Bone marrow (tissue), 2 donors: ENCODE measurements around the gene SERTAD2.

Experiments used
- DNase-seq, 2 donors: peaks; one replicate each; lab custom pipeline; 2025; lab: John Stamatoyannopoulos, UW

Gene SERTAD2

DNA sequence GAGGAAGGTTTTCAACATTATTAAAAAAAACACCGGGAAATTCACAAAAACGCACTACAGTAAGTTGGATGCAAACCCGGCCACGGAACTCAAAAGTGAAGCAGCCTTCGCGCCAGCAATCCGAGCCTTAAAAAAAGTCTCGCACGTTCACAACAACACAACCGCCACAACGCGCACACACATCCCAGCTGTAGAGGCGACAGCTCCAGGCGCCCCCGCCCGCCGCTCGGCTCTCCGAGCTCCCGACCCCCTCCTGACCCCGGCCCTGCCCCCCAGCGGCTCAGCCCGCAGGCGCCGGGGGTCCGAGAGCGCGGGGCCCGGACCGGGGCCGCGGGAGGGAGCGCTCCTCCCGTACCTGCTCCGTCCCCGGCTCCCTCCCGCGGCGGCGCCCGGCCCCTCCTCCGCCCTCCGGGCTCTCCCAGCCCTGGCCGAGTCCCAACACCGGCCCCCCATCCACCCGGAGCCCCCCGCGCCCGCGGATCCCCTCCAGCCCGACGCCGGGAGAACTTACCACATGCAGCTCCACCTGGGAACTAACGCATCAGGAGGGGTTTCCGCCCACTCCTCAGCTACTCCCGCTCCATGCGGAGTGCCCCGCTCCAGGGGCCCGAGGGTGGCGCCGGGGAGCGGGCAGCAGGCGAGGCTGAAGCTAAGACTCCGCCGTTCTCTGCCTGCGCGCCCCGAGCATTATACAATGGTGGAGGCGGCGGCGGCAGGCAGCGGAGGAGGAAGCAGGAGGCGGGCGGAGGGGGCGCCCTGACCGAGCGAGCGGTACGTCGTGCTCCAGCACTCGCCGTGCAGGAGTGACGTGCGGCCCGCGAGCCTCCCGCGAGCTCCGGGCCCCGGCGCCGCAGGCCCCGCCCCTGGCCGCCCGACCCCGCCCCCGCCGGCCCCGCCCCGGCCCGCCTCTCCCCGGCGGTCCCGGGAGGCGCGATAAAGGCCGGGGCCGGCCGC lies at the start of gene SERTAD2:
Gene SERTAD2 (minus strand): TSS at position 805 of the 954 bp plus-strand sequence. CDS start 17,042 bp downstream, outside the sequence.
- DNase-seq: peak; percentile 72 to 91

- no peak for DNase-seq
These were observed 46.6 kb upstream of the SERTAD2 start for GRCh38 chr2:64700133-64700809.

DNA sequence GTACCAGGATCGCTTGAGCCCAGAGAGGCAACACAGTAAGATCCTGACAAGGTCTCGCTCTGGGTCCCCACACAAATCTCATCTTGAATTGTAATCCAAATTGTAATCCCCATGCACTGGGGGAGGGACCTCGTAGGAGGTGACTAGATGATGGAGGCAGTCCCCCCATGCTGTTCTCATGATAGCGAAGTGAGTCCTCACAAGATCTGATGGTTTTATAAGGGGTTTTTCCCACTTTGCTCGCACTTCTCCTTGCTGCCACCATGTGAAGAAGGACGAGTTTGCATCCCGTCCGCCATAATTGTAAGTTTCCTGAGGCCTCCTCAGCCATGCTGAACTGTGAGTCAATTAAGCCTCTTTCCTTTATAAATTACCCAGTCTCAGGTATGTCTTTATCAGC lies 46.0 kb upstream of the SERTAD2 start:
- no peak for DNase-seq

- DNase-seq: peak in 1 of 2 donors; percentile 72
These were observed 45.1 kb upstream of the SERTAD2 start for GRCh38 chr2:64698668-64699444.

DNA sequence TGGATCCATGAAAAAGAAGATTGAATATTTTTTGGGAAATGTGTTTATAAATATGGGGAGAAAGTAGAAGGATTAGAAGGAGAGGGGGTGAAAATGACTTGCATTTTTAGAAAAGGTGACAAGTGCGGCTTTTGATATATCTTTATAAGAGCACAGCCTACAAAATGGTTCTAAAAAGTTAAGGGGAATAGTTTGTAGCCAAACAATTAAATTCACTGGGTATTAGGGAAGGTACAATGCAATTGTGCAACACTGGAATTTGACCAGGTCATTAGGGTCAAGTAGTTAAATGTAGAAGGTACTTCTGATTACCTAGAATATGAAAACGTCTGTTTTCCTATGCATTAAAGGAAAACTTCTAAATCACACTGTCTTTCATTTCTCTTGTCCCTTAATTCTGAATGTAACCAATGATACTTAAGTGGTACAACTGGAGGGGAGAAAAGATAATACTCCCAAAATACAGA lies 44.5 kb upstream of the SERTAD2 start:
- DNase-seq: no peak

GRCh38 chr2:64697297-64698176 lies 43.8 kb upstream of the SERTAD2 start:
- DNase-seq: no peak

DNA sequence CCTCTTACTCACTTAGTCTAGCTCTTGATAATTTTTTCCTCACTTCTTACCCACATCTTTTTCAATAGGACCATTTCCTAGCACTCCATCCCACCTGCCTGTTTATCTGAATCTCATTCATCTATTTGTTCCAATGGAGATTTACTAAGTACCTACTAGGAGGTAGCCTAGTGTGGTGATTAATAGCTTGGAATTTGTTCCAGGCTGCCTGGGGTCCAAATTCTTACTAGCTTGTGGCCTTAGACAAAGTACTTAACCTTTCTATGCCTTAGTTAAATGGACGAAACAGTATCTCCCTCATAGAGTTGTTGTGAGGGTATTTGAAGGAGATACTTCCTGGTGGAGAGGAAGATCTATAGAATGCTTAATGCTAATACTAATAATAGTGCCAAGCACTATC lies 42.9 kb upstream of the SERTAD2 start:
- DNase-seq: no peak

- DNase-seq: peak in 1 of 2 donors; percentile 80
These were observed 42.1 kb upstream of the SERTAD2 start for GRCh38 chr2:64695721-64696261.

DNA sequence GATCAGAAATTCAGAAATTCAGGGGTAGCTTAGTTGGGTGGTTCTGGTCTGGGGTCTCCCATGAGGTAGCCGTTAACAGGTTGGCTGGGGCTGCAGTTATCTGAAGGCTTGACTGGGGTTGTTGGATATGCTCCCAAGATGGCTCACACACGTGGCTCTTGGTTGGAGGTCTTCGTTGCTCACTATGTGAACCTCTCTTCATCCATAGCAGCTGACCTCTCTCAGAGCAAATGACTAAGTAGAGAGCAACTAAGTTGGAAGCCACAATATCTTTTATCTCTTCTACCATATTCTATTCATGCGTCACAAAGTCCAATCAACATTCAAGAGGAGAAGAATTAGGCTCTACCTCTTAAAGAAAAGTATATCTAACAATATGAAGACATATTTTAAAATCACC lies 38.7 kb upstream of the SERTAD2 start:
- DNase-seq: no peak

DNA sequence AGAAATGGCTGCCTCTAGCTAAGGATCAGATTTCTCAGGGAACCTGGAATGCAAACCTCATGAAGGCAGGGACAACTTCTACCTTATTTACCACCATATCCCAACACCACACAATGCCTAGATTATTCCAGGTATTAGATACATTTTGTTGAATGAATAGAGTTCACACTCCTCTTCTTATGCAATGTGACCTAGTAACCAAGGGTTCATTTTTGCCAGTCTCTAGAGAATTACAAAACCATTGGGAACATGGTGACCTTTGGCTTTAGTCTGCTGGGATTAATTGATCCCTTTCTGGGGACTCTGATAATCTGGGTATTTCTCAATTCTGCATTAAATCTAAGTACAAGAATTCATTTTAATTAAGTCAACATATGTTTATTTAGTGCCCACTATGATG lies 35.2 kb upstream of the SERTAD2 start:
- DNase-seq: no peak

DNA sequence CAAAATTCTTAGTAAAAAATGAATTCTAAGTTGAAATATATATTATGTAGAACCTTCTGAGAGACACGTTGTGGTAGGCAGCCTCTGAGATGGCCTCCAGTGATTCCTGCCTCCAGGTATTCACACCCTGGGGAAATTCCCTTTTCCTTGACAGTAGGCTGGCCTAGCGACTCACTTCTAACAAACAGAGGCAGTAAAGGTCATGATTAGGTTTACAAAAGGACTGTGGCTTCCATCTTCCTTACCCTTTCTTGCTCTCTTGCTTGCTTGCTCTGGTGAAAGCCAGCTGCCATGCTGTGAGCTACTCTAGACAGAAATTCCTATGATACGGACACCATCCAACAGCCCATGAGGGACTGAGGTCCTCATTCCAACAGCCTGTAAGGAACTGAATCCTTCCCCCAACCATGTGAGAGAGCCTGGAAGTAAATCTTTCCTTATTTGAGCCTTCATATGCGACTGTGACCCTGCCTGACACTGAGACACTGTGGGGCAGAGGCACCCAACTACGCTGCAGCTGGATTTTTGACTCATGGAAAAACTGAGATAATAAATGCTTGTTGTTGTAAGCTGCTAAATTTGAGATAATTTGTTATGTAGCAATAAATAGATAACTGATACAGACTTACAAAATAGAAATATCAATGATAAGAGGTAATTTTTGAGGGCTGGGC lies 32.7 kb upstream of the SERTAD2 start:
- DNase-seq: no peak

DNA sequence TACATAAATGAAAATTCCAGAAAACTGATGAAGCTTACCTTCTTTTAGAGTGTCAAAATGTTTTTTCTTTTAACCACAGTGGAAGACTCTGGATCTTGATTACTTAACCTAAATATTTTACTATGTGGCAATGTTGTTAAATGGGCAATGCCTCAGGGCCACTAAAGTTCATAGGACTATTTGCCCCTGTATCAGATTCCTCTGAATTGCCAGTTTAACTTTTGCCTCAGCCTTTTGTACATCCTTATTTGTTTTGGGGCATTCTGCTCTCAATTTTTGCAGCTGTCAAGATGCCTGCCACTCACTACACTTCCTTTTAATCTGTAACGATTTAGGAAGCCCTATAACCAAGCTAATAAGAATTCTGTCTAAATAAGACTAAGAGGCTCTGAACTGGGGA lies 31.7 kb upstream of the SERTAD2 start:
- peak in 1 of 2 donors; percentile 66 for DNase-seq

- no peak for DNase-seq
These were observed 30.2 kb upstream of the SERTAD2 start for GRCh38 chr2:64683771-64684510.

- DNase-seq: peak in 1 of 2 donors; percentile 12
These were observed 27.8 kb upstream of the SERTAD2 start for GRCh38 chr2:64681479-64681967.

DNA sequence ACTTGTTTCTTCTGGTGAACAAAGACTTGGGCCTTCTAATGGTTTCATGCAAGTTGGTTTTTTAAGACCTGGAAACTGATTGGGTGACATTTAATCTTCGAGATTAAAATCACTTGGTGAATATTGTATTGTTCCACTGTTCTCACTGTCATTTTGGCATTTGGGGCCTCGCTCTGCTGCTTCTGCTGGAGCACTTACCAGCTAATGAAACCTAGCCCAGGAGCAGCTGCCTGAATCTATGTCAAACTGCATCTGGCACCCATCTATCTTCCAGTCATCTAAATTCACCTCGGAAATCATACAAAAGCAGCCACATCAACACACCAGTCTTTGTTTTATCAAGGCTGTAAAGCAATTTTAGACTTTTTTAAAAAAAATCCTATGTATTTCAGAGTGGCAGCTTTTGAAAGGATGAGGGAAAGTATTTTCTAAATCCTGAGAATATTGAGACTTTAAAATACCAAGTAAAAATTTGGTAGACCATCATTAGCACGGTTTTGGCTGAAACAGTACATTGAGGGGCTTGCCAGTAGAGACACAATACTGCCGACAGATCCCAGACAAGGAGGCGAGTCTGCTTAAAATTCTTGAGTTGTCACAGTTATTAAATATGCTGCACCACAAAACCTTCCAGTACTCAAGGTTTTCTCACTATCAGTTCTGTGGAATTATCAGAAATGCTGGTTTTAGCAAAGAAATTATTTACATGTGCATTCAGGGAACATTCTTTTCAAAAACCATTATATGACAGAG lies 26.1 kb upstream of the SERTAD2 start:
- no peak for DNase-seq

- DNase-seq: no peak
These were observed 25.3 kb upstream of the SERTAD2 start for GRCh38 chr2:64678771-64679590.

- no peak for DNase-seq
These were observed 23.8 kb upstream of the SERTAD2 start for GRCh38 chr2:64677530-64677929.

DNA sequence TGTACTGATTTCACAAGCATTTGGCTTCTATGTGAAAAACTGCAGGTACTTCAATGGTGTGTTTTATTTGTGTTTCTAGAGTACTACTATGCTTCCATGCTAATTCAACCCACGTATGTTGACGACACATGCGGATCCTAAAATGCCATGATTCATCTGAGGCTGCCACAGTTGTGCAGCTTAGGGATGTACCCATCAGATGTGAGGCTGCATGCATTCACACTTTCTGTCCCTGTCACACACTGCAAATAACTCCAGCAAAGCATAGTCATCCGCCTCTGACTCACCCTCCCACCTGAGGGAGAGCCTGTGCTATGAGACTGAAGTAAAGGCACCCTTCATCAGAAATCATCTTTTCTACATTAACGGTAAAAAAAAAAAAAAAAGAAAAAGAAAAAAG lies 22.1 kb upstream of the SERTAD2 start:
- DNase-seq: peak in 1 of 2 donors; percentile 68
